ENCODE measurements around the gene MYT1. TPM values are rescaled to one million over a fixed set of nuclear protein-coding genes. Genes with fewer than 3 reads are reported as not detected.
A peak's percentile ranks its signal among the peaks of the same experiment; 100 is the strongest.
"Not testable (repeated sequence)": the region's sequence is repeated elsewhere in the genome, so short reads cannot be mapped to it uniquely, and the experiment has no call there.

MYT1 gene
- total RNA-seq, 1 donor from 2014 or later: 1.2 TPM

DNA sequence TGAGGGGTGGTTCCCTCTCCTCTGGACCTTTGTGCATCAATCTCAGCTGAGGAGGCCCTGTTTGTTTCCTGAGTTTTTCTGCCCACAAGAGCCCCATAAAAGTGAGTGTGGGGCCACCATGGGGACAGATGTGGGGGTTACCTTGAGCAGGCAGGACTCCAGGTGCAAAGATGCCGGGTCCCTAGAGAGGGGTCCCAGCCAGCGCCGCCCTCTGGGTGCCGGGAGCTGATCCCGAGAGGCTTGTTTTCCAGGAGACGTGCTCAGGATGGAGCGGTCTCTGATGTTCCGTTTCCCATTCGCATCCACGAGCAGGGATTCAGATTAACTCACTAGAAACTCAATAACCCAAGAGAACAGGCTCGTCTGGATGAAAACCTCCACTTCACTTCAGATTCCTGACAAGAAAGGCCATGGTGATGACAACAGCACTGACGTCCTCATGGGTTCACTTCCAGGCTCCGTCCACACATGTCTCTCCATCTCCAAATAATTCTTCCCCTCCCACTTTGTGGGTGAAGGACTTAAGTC, 21.9 kb downstream of the MYT1 start:
- H4K20me1 ChIP-seq (ENCODE audit: low read depth): peaks cover under 1% of the 10 kb centered on the region
- H3K36me3 ChIP-seq: no peaks in the 10 kb centered on the region
- H3K27ac ChIP-seq: no peak overlapping the region
- H3K9me3 ChIP-seq (ENCODE audit: low read depth): no peaks in the 10 kb centered on the region
- H3K4me2 ChIP-seq: no peak overlapping the region
- DNase-seq (ENCODE audit: low spot score): no peak
- Mint-ChIP-seq H3K27ac (peak overlapping the region; percentile 81), H3K4me1 (peaks cover 27% of the 10 kb centered on the region), H3K4me3 (no peak overlapping the region), H3K27me3 (ENCODE audit: insufficient read depth, low read depth) (peaks cover 5% of the 10 kb centered on the region), H3K9me3 (peaks cover 13% of the 10 kb centered on the region), H3K36me3 (peaks cover 2% of the 10 kb centered on the region)
- H3F3A ChIP-seq (ENCODE audit: low read depth): peaks cover 15% of the 10 kb centered on the region
- TF ChIP-seq EZH2phosphoT487 (IDR thresholded peaks at IDR 0.05): no peak
- TF ChIP-seq EZH2 (IDR thresholded peaks at IDR 0.05): no peak
- TF ChIP-seq, protein P1, sequence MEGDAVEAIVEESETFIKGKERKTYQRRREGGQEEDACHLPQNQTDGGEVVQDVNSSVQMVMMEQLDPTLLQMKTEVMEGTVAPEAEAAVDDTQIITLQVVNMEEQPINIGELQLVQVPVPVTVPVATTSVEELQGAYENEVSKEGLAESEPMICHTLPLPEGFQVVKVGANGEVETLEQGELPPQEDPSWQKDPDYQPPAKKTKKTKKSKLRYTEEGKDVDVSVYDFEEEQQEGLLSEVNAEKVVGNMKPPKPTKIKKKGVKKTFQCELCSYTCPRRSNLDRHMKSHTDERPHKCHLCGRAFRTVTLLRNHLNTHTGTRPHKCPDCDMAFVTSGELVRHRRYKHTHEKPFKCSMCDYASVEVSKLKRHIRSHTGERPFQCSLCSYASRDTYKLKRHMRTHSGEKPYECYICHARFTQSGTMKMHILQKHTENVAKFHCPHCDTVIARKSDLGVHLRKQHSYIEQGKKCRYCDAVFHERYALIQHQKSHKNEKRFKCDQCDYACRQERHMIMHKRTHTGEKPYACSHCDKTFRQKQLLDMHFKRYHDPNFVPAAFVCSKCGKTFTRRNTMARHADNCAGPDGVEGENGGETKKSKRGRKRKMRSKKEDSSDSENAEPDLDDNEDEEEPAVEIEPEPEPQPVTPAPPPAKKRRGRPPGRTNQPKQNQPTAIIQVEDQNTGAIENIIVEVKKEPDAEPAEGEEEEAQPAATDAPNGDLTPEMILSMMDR (IDR thresholded peaks at IDR 0.05): no peak
- H3K79me2 ChIP-seq (ENCODE audit: low read depth): no peaks in the 10 kb centered on the region
- H3K9ac ChIP-seq: no peak overlapping the region
- no peak overlapping the region for H2AFZ ChIP-seq (replicated peaks)
- H3K4me3 ChIP-seq: no peak overlapping the region
- no peaks in the 10 kb centered on the region for H3K27me3 ChIP-seq
- peaks cover 17% of the 10 kb centered on the region for H3K4me1 ChIP-seq

DNA sequence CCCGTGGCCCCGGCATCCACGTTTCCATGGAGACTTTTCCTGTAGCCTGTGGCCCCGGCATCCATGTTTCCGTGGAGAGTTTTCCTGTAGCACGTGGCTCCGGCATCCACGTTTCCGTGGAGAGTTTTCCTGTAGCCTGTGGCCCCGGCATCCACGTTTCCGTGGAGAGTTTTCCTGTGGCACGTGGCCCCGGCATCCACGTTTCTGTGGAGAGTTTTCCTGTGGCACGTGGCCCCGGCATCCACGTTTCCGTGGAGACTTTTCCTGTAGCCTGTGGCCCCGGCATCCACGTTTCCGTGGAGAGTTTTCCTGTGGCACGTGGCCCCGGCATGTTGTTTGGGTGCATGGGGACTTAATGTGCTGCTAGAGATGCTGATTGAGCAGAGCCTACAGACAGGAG, 23.0 kb downstream of the MYT1 start:
- not testable (repeated sequence) for DNase-seq (ENCODE audit: low spot score); H3K36me3 Mint-ChIP-seq; H3K4me3 ChIP-seq; H2AFZ ChIP-seq (replicated peaks); H3K4me3 Mint-ChIP-seq; H3K79me2 ChIP-seq (ENCODE audit: low read depth); H3K9me3 ChIP-seq (ENCODE audit: low read depth); H3K9ac ChIP-seq; H3K27ac Mint-ChIP-seq; H3K36me3 ChIP-seq; H4K20me1 ChIP-seq (ENCODE audit: low read depth); H3K27me3 ChIP-seq; H3K27ac ChIP-seq; H3K4me2 ChIP-seq
- Mint-ChIP-seq H3K9me3 (peaks cover 13% of the 10 kb centered on the region), H3K4me1 (peaks cover 34% of the 10 kb centered on the region), H3K27me3 (ENCODE audit: insufficient read depth, low read depth) (peaks cover 11% of the 10 kb centered on the region)
- H3K4me1 ChIP-seq: peaks cover 22% of the 10 kb centered on the region
- peaks cover 15% of the 10 kb centered on the region for H3F3A ChIP-seq (ENCODE audit: low read depth)

DNA sequence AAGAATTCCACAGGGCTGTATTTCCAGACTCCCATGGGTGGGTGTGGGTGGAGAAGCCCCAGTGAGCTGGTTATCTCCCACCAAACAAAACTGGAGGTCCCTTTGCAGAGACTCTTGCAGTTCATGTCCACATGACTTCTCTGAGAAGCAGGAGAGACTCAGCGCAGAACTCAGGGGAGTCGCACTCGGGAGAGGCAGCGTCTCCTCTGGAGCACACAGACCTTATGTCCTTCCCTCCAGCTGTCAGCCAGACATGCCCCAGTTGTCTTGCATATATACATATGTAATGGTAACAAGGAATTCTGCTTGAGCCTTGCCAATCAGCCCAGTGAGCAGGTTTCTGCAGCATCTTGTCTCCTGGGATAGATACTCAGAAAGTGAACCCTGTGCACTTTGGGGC, 23.8 kb downstream of the MYT1 start:
- Mint-ChIP-seq H3K4me3 (no peak overlapping the region), H3K27me3 (ENCODE audit: insufficient read depth, low read depth) (peaks cover 12% of the 10 kb centered on the region), H3K36me3 (peaks cover 2% of the 10 kb centered on the region), H3K4me1 (peaks cover 39% of the 10 kb centered on the region), H3K9me3 (peaks cover 13% of the 10 kb centered on the region), H3K27ac (peak overlapping the region; percentile 79)
- Histone ChIP-seq H3K9me3 (ENCODE audit: low read depth) (no peaks in the 10 kb centered on the region), H3K9ac (no peak overlapping the region), H3F3A (ENCODE audit: low read depth) (peaks cover 15% of the 10 kb centered on the region), H3K4me1 (peaks cover 22% of the 10 kb centered on the region), H3K36me3 (no peaks in the 10 kb centered on the region), H3K79me2 (ENCODE audit: low read depth) (no peaks in the 10 kb centered on the region), H3K27ac (no peak overlapping the region), H3K4me2 (no peak overlapping the region), H3K4me3 (no peak overlapping the region), H2AFZ (replicated peaks) (no peak overlapping the region), H4K20me1 (ENCODE audit: low read depth) (peaks cover 18% of the 10 kb centered on the region), H3K27me3 (no peaks in the 10 kb centered on the region)
- no peak for DNase-seq (ENCODE audit: low spot score)
- TF ChIP-seq EZH2phosphoT487 (IDR thresholded peaks at IDR 0.05): no peak
- TF ChIP-seq EZH2 (IDR thresholded peaks at IDR 0.05): no peak
- TF ChIP-seq, protein P1 (IDR thresholded peaks at IDR 0.05): no peak

DNA sequence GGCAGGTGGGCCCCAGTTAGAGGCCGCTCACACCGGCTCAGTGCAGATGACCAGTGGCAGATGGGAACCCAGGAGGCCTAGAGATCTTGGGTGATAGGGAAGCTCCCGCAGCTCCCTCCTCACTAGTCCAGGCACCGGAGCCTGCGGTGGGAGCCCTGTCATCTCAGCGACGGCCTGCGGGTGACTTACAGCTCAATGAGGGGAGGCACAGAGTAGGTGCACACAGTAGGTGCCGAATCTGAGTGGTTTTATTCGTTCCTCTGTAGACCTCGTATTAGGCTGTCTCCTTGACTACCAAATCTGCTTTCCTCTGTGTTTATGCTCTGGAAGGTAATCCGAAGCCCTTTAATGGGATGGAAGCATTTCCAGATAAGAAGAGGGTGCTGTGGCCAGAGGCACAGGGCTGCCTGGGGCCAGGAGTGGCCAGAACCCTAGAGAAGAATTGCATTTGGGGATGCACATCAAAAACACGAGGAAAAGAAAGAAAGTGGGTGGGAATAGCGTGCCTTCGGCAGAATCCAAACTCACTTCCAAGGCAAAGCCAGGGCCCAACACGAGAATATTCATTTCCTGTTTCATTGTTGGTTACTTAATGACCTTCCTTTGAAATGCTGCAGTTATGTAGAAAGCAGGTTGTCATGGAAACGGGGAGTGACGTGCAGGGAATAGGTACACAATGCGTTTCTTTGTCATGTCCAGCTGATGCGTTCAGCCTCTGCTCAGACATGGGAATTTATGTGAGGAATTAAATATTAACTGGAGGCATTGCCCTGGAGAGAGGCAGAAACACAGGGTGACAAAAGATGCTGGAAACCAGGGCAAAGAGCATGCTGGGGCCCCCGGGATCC, 24.7 kb downstream of the MYT1 start:
- Histone ChIP-seq H2AFZ (replicated peaks) (no peak overlapping the region), H3K27ac (no peak overlapping the region), H3K4me1 (peaks cover 22% of the 10 kb centered on the region), H3K4me3 (no peak overlapping the region), H3K9me3 (ENCODE audit: low read depth) (no peaks in the 10 kb centered on the region), H3K79me2 (ENCODE audit: low read depth) (no peaks in the 10 kb centered on the region), H3K4me2 (no peak overlapping the region), H3K36me3 (no peaks in the 10 kb centered on the region), H4K20me1 (ENCODE audit: low read depth) (peaks cover 19% of the 10 kb centered on the region), H3K27me3 (no peaks in the 10 kb centered on the region), H3F3A (ENCODE audit: low read depth) (peaks cover 15% of the 10 kb centered on the region), H3K9ac (no peak overlapping the region)
- Mint-ChIP-seq H3K27ac (peak overlapping the region; percentile 94), H3K4me3 (peak overlapping the region; percentile 75), H3K36me3 (peaks cover 2% of the 10 kb centered on the region), H3K9me3 (peaks cover 13% of the 10 kb centered on the region), H3K27me3 (ENCODE audit: insufficient read depth, low read depth) (peaks cover 12% of the 10 kb centered on the region), H3K4me1 (peaks cover 41% of the 10 kb centered on the region)
- TF ChIP-seq EZH2phosphoT487 (IDR thresholded peaks at IDR 0.05): no peak
- peak; percentile 74 for DNase-seq (ENCODE audit: low spot score)

Measured in neural progenitor cell (in vitro differentiated cells).